CD4-positive, alpha-beta T cell treated with Interleukin-6 for 4 hours (primary cell): ENCODE data around the gene ANKRD11.
"Not testable (repeated sequence)": the region's sequence is repeated elsewhere in the genome, so short reads cannot be mapped to it uniquely, and the experiment has no call there.

Source experiments
- DNase-seq: peaks from one replicate; pipeline ENCODE4 v3.0.0-alpha.2; 2020; ENCODE audit warnings: mixed read lengths

ANKRD11 gene

DNA sequence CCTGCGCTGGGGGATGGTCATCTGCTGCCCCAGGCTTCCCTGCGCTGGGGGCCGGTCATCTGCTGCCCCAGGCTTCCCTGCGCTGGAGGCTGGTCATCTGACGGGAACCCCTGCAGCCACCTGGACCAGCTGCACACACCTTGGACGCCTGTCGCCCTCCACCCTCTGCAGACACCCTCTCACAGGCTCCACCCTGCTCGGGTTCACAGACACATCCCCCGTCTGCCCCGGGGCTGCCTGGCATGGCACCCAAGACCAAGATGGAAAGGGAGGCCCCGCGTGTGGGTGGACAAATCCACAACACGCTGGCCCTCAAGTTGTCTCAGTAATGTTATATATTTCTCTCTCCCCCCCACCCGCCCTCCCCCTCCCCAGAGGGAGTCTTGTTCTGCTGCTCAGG is 89.6 kb downstream of the ANKRD11 start:
- no peak for DNase-seq

DNA sequence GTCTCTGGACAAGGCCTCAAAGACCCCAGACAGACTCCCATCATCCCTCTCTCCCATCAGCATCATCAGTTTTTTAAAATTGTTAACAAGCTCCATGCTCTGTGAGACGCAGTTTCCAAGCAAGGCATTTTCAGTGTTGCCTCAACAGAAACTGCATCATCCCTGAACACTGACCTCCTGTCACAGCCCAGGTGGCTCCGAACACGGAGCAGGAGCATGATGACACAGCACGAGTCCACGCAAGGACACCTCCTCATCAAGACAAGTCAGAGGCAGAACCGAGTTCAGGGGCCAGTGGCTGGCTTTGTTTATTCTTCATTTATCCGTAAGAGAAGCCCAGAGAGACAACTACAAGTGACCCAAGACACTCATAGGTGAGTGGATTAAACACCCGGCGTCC is 91.4 kb downstream of the ANKRD11 start:
- no peak for DNase-seq

DNA sequence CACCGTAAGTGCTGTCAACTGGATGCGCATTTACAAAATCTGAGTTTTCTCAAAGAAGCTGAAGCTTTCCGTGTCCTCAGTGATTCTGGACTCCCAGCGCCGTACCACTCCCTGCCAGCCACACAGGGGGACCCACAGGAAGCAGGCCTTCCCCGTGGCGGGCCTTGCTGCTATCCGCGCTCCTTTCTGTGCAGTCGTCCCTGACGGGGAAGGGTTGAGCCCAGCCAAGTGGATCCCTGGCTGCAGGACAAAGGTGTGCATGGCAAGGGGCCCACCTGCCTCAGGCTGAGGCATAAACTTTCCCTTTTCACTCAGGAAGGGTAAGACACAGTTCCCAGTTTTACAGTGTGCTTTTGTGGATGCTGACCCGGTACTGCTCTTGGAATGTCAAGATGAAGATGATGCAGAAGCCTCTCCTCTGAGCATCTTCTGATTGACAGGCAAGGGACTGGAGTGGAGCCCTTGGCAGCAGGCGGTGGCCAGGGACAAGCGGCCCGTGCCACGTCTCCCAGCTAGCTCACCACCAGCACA is 93.0 kb downstream of the ANKRD11 start:
- no peak for DNase-seq

DNA sequence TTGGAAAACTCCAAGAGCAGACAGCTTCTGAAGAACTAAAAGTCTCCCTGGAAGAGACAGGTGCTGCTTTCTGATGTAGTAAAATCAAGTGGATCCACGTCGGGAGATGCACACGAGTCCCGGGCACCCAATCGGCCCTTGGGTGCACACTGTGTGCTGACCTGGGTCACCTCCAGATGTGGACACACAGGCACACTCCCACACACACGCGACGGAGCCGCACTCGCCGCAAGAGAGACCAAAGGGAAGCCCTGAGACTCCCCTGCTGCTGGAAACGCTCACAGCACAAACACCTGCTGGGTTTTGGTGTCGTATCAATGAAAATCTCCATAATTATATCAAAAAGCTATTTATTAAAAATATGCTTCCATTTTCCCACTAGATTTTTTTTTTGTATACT is 94.2 kb downstream of the ANKRD11 start:
- DNase-seq = no peak

DNA sequence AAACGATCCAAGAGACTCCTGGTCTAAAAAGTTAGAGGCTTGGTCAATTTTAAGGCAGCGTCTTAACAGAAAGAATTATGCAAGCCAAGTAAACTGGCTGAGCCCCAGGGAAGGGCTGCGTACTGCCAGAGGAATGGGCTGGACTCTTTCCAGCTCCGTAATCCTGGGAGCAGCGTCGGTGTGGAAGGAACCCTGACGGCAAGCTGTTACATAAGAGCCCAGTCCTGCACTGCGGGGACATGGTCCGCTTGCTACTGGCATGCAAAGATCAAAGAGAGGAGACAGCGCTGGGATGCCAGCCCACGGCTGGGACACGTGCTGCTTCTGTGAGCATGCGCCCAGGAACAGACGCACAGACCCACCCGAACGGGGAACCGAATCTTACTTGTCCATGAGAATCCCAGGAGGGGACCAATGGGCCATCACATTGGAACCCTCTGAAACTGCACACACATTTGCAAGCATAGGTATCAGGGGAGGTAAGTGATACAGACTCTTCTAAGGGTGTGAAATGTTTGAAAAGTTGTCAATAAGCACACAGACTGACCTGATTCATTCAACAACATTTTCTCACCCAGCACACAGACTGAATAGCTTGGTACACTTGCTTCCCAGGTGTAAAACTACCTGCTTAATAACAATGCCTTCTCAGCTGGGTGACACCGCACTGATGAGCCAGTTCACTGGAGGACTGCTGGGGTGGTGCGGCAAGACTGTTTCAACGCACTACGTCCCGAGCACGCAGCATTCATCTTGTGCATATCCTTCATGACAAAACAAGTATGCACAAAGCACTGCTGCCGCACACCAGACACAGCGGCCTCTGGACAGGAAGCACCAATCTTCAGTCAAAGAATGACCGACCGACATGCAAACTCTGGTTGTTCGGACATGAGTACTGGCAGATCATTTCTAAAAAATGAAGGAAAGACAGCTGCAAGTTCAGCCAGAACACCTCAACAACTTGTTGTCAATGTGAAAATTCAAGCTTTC is 94.9 kb downstream of the ANKRD11 start:
- no peak for DNase-seq

DNA sequence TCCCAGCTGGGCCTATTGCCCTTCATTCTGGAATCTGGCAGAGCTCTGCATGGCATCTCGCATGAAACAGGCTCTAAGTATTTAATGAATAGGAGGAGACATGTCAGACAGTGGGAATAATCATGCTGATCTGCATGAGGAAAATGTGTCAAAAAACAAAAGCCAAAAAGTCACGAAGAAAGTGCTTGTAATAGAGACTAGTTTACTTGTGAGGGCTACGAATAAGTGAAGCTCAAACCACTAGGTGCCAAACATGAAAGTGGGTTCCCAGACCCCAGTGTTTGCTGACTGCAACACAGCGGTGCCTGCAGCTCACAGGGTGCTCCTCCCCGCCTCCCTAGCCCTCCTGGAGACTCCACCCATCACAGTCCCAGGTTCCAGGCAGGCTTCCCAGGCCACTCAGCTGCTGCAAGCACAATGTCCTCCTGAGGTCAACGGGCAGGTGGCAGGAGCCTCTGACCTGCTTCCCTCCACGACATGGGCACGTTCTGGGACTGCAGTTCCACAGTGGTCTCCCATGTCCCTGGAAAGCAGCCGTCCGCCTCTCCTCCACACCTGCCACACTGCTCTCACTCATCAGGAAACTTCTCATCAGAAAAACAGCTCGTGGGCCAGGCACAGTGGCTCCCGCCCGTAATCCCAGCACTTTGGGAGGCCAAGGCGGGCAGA is 96.5 kb downstream of the ANKRD11 start:
- DNase-seq = no peak

DNA sequence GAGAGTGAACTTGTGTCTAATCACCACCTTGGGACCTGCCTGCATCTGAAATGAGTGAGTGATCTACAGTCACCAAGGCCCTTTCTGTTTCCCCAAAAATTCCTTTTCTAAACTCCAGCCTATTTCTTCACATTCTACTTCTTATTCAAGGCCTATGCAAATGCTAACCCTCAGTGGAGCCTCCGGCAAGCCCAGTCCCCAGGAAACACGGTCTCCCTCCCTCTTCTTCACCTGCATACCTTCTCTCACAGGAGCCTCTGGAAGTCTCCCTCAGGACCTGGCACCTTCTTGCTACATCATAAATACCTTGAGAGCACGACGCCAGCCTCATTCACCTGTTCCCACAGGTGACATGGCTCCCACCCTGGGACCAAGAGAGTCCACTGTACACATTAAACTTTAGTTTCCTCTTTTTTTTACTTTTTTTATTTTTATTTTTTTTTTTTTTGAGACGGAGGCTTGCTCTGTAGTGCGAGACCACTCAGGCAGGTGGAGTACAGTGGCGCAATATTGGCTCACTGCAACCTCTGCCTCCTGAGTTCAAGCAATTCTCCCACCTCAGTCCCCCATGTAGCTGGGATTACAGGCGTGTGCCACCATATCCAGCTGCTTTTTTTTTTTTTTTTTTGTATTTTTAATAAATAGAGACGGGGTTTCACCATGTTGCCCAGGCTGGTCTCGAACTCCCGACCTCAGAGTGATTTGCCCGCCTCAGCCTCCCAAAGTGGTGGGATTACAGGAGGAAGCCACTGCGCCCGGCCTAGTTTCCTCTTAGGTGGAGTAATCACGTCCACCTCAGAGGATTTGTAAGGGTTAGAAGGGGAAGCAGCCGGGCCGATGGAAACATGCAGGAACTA is 97.3 kb downstream of the ANKRD11 start:
- no peak for DNase-seq

DNA sequence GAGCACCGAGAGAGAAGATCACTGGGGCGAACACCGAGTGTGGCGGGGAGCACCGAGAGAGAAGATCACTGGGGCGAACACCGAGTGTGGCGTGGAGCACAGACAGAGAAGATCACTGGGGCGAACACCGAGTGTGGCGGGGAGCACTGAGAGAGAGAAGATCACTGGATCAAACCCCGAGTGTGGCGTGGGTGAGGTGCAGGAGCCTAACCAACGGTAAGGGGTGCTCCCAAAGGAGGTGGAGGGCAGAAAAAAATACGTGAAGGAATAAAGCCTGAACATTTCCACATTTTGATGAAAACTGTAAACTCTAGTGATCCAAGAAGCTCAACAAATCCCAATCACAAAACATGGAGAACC is 100.2 kb downstream of the ANKRD11 start:
- DNase-seq = not testable (repeated sequence)

DNA sequence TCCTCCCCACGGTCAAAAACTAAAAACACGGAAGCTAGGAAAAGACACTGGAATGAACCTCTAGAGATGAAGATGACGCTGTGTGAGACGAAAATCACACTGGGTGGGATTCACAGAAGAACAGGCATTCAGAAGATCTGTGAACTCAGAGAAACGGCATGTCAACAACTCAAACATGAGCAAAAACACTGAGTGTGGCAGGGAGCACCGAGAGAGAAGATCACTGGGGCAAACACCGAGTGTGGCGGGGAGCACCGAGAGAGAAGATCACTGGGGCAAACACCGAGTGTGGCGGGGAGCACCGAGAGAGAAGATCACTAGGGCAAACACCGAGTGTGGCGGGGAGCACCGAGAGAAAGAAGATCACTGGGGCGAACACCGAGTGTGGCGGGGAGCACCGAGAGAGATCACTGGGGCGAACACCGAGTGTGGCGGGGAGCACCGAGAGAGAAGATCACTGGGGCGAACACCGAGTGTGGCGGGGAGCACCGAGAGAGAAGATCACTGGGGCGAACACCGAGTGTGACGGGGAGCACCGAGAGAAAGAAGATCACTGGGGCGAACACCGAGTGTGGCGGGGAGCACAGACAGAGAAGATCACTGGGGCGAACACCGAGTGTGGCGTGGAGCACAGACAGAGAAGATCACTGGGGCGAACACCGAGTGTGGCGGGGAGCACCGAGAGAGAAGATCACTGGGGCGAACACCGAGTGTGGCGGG is 100.7 kb downstream of the ANKRD11 start:
- DNase-seq = not testable (repeated sequence)

DNA sequence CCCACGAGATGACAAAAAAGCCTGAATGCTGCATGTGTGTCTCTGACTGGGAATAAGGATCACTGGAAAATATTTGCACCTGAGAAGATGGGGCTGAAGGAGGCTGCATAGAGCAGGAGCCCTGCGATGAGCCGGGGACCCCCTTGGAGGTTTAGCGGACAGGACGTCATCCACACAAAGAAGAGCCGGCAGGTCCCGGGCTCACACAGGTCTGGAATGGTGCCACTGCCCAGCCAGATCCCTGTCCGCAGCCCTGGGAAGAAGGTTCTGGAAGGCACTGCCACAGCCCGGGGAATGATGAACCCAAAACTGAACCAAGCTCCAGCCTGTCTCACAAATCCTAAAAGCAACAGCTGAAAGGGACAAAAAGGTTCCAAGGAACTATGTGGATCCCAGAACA is 101.8 kb downstream of the ANKRD11 start:
- no peak for DNase-seq

DNA sequence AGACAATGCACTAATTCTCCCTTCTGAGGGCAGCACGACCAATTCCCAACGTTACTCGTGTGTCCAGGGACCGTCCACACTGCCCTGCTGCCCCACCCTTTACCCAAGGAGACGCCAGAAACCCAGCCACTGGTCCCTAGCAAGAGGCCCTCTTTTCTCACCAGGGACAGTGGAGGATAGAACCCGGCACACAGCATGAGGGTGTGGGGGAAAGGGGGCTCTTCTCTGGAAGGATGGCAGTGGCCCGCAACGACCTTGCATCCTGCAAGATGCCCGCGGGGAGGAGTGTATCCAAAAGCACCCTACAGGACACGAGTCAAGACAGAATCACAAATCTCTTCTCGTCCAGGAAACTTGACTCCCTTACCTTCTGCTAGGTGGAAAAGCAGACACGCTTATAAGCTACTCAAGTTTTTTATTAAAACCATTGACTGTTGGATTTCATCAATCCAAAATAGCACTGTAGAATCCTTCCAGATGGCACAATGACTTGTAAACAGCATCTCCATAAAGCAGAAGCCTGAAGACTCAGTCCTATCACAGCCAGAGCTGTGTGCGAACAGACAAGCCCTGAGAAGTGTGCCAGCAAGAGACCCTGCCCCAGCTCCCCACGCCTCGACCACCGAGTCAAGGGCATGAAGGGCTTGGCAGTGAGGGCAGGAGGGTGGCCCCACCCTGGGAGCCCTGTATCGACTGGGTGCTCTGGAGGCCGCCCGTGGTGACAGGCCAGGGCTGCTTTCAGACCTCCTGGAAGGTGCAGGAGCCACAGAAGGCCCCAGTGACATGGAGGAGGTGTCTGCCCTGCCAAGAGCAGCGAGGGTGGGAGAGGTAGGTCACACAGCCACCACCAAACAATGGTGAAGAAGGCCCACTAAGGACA is 103.8 kb downstream of the ANKRD11 start:
- no peak for DNase-seq

DNA sequence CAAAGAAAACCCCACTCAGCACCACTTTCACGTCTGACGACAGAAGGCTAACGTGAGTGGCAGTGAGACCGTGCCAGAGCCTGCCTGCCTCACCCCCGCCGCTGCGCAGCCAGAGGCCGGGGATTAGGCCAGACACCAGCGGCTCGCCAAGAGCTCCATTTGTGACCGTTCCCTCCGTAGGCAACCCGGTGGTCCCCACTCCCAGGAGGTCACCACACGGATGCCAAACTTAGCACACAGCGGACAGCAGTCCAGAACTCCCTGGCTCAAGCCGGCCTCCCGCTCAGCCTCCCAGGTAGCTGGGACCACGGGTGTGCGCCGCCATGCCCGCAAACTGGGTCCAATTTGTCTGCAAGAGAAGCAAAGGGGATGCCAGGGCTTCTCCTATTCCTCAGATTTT is 104.6 kb downstream of the ANKRD11 start:
- DNase-seq = no peak

DNA sequence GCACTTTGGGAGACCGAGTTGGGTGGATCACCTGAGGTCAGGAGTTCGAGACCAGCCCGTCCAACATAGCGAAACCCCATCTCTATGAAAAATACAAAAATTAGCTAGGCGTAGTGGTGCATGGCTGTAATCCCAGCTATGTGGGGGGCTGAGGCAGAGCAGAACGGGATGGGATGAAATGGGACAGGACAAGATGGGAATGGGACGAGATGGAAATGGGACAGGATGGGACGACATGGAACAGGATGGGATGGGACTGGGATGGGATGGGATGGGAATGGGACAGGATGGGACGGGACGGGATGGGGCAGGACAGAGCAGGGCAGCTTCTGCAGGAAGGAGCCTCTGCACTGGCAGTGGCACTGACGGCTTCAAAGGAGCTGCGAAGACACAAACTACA is 106.1 kb downstream of the ANKRD11 start:
- DNase-seq = no peak

DNA sequence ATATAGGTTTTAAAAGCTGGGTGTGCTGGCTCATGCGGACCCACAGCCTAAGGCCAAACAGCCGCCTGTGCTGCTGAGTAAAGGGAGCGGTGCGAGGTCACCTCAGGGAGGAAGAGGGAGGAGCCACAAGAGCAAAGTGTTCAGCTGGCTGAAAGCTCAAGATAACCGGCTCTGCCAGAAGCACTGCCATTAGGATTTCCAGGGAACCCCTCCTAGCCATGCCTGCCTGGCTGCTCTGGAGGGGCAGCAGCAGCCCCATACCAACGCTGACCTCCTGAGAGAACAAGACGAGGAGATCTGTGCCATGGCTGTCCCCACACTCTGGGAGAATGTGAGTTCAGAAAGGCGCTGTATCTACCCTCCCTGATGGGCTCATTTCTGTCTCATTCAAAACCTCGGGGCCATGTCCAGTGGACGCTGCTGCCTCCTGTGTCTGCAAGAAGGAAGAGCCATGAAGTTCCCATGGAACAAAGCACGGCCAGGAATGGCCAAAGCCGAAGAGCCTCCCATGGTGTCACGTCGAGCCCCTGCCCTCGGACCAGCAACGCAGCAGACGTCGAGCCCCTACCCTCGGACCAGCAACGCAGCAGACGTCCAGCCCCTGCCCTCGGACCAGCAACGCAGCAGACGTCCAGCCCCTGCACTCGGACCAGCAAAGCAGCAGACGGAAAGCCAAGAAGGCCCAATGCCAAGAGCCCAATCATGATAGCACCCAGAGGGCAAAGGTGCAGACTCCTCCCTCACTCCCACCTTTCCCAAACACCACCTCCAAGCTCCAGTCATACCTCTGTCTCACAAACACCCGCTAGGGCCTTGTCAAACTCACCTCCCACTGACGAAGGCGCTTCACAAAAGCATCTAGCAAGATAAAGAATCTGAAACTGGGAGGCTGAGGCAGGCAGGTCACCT is 107.0 kb downstream of the ANKRD11 start:
- DNase-seq = peak; percentile 55

DNA sequence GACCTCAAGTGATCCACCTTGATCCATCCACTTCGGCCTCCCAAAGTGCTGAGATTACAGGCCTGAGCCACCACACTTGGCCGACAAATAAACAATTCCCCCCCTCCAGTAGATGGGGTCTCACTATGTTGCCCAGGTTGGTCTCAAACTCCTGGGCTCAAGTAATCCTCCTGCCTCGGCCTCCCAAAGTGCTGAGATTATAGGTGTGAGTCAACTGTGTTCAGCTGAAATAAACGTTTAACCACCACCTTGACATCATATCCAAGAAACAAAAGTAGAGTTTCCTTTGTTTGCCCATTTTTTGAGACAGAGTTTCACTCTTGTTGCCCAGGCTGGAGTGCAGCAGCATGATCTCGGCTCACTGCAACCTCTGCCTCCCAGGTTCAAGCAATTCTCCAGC is 107.8 kb downstream of the ANKRD11 start:
- DNase-seq = not testable (repeated sequence)

DNA sequence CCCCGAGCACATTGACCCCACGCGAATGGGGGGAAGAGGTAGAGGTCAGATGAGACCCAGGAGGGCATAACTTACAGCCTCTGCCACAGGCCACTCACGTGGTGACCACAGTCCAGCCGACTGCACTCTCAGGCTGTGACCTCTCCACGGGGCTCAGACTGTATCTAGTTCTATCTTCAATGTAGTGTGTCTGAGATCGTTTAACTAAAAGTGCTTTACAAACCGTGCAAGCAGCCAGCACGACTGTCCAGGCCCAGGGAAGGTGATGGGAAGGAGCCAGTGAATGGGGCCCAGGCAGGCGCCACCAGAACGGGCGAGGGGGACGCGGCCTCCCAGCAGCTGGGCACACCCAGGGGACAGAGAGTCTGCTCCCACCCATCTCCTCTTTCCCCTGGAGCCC is 108.6 kb downstream of the ANKRD11 start:
- no peak for DNase-seq

DNA sequence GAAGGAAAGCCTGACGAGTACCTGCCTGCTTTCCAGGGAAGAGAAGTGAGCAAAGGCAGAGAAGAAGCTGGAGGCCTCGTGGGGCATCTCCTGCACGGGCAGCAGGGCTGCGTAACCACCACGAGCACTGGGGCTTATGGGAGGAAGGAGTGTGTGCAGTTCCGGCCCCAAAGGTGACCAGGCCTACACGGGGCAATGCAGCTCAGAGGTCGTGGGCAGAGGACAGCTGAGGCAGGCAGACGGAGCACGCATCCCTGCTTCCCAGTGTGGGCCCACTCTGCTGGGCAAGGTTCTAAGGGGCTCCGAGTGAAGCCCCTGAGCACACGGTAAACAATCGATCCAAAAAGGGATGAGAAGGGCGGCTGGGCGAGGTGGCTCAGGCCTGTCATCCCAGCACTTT is 109.7 kb downstream of the ANKRD11 start:
- DNase-seq = no peak

DNA sequence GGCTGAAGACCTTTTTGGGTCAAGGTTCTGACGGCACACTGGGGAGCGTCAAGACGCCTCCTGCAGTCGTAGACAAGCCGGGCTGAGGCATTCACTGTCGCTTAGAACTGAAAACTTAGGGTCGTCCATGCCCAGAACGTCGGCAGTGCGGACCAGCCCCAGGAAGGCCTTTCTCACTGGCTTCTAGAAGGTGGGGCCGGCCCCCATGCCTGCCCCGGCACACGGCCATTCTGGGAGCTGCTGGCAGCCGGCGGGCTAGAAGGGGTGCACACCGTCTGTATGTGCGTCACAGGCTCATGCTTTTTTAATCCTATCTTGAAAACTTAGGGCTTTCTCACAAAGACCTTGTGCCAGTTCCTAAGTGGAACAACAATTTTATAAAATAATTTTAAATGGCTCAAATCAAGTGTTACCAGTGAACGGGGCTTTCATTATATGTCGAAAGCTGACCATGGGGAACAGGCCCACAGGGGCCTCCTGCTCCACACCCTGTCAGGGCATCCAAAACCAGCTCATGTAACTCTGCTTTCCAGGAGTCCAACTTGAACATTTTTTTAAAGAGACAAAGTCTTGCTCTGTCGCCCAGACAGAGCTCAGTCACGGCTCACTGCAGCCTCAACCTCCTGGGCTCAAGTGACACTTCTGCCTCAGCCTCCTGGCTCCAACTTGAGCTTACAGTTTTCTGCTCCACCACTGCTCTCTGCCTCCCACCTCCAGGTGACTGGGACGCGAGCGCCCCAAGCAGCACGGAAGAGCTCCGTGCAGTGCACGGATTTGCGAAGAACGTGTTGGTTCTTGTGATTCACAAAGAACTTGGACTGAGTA is 111.2 kb downstream of the ANKRD11 start:
- no peak for DNase-seq

DNA sequence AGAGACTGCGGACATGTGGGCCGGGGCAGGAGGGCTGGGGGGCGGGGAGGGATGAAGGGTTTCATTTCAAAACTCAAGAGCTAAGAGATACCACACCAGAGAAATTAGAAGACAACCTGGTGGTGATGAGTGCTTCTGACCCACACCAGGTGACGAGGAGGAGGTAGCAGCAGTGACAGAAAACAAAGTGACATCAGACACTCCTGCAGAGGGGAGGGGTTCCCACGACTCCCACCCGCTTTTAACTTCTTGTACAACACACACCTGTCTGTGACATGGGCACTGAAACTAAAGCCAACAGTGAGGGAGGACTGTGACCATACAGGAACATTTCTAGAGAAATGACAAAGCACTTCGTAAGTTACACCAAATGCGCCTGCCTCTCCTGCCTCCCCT is 112.9 kb downstream of the ANKRD11 start:
- DNase-seq = no peak
